Skin epidermis (tissue), 12 donors: Measurements from ENCODE around the gene SGF29.
"Not testable (repeated sequence)": the region's sequence is repeated elsewhere in the genome, so short reads cannot be mapped to it uniquely, and the experiment has no call there.

Experiments
- H3K27ac ChIP-seq, 21 experiments: fragments of 200-600 bp; sonication (generic) in 11 of 21; one replicate each; pipeline ENCODE4 v1.5.0; 2020; ENCODE audit warnings: mild to moderate bottlenecking in 3 of 21, inconsistent platforms in 2 of 21, moderate library complexity in 2 of 21
- H3K4me3 ChIP-seq, 7 experiments: fragments of 200-600 bp; sonication (generic) in 2 of 7; one replicate each; pipeline ENCODE4 v1.5.0; 2020; ENCODE audit warnings: inconsistent platforms in 2 of 7, mild to moderate bottlenecking in 2 of 7, moderate library complexity in 1 of 7

SGF29 gene

DNA sequence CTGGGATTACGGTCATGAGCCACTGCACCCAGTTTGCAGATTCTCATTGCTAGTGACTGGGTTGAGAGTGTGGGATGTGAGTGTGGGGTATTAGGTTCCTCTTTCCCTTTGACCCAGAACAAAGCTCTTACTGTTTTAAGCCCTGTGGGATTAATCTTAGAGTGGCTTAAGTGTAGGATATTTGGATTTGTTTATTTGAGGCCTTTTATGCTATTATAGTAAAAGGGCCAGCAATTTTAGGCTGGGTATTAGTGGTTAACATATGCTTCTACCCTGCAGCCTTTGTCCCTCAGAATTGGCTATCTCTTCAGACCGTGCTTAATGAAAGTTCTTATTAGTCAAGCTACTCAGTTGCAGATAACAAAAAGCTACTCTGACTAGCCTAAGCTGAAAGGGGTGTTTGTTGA, 3.2 kb downstream of the SGF29 start:
- Histone ChIP-seq H3K4me3 (no peak overlapping the region), H3K27ac (no peak overlapping the region)

GRCh38 chr16:28558456-28558855, 4.7 kb downstream of the SGF29 start:
- no peak overlapping the region for H3K27ac ChIP-seq
- no peak overlapping the region for H3K4me3 ChIP-seq

GRCh38 chr16:28561557-28562187, 8.0 kb downstream of the SGF29 start:
- Histone ChIP-seq H3K4me3 (no peak overlapping the region), H3K27ac (no peak overlapping the region)

GRCh38 chr16:28562199-28562598, 8.5 kb downstream of the SGF29 start:
- Histone ChIP-seq H3K27ac (no peak overlapping the region), H3K4me3 (no peak overlapping the region)

- Histone ChIP-seq H3K4me3 (no peak overlapping the region), H3K27ac (no peak overlapping the region)
Observed at GRCh38 chr16:28563218-28563617, 9.5 kb downstream of the SGF29 start.

GRCh38 chr16:28566233-28566925, 12.7 kb downstream of the SGF29 start:
- not testable (repeated sequence) for H3K4me3 ChIP-seq, H3K27ac ChIP-seq

DNA sequence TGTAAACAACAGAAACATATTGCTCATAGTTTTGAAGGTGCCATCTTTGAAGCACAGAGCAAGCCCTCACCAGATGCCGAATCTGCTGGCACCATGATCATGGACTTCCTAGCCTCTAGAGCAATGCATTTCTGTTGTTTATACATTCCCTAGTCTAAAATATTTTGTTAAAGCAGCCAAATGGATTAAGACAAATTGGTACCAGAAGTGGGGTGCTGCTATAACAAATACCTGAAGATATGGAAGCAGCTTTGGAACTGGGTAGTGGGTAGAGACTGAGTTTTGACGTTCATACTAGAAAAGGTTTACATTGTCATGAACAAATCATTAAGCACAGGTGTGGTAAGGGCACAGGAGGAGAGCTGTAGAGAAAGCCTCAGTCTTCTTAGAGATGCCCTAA, 13.6 kb downstream of the SGF29 start:
- Histone ChIP-seq H3K27ac (no peak overlapping the region), H3K4me3 (no peak overlapping the region)

DNA sequence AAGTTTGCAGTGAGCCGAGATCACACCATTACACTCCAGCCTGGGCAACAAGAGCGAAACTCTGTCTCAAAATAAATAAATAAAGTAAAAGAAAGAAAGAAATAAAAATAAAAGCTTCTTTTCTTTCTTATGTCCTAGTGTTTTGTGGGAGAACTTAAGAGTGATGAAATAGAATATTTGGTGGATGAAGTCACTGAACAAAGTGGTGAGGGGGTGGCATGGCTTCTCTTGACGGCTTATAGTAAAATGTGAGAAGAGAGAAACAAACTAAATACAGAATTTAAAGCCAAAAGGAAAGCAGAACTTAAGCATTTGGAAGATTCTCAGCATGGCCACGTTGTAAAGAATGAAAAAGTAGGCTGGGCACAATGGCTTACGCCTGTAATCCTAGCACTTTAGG, 15.3 kb downstream of the SGF29 start:
- H3K27ac ChIP-seq: no peak overlapping the region
- H3K4me3 ChIP-seq: no peak overlapping the region

- H3K27ac ChIP-seq: no peak overlapping the region
Observed at GRCh38 chr16:28569968-28570752, 16.4 kb downstream of the SGF29 start.

GRCh38 chr16:28572696-28573510, 19.2 kb downstream of the SGF29 start:
- Histone ChIP-seq H3K4me3 (no peak overlapping the region), H3K27ac (no peak overlapping the region)

More at GRCh38 chr16:28569968-28570752, 16.4 kb downstream of the SGF29 start:
- no peak overlapping the region for H3K4me3 ChIP-seq

GRCh38 chr16:28573738-28574718, 20.3 kb downstream of the SGF29 start:
- H3K4me3 ChIP-seq: no peak overlapping the region
- H3K27ac ChIP-seq: no peak overlapping the region

DNA sequence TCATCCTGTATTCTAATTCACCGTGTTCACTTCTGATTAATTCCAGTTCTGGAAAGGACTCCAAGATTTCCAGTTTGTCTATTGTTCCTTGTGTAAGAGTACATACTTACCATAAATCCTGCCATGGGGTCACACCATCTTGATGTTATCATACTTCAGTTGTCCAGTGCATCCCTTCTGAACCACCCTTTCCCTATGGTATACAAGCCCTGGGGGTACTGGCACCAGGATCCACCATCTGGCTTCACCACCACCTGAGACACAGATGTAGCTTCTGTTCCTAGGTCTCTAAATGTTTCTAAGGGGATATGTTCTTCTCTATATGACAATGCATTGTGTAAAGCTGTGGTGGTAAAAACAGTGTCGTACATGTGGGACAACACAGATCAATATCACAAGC, 21.2 kb downstream of the SGF29 start:
- H3K4me3 ChIP-seq: no peak overlapping the region
- H3K27ac ChIP-seq: no peak overlapping the region

GRCh38 chr16:28575446-28576109, 21.9 kb downstream of the SGF29 start:
- Histone ChIP-seq H3K4me3 (no peak overlapping the region), H3K27ac (no peak overlapping the region)

GRCh38 chr16:28580726-28581315, 27.1 kb downstream of the SGF29 start:
- Histone ChIP-seq H3K4me3 (no peak overlapping the region), H3K27ac (no peak overlapping the region)

GRCh38 chr16:28585674-28586073, 32.0 kb downstream of the SGF29 start:
- Histone ChIP-seq H3K27ac (no peak overlapping the region), H3K4me3 (no peak overlapping the region)

- no peak overlapping the region for H3K4me3 ChIP-seq
- no peak overlapping the region for H3K27ac ChIP-seq
Observed at GRCh38 chr16:28586466-28586865, 32.7 kb downstream of the SGF29 start.

GRCh38 chr16:28587386-28587785, 33.7 kb downstream of the SGF29 start:
- Histone ChIP-seq H3K4me3 (no peak overlapping the region), H3K27ac (no peak overlapping the region)

GRCh38 chr16:28589069-28589468, 35.3 kb downstream of the SGF29 start:
- Histone ChIP-seq H3K27ac (no peak overlapping the region), H3K4me3 (no peak overlapping the region)
